Liver (tissue), 9 donors: ENCODE data around the gene KCNQ1. TPM values are rescaled to one million over a fixed set of nuclear protein-coding genes. Genes with fewer than 3 reads are reported as not detected.

Experiments used
- DNase-seq: peaks from one replicate; pipeline ENCODE4 v3.0.0-alpha.2; 2017; ENCODE audit warnings: low spot score
- H3K27ac ChIP-seq, 2 donors: one replicate each; pipeline ENCODE4 v1.7.0; 2013; ENCODE audit warnings: inconsistent platforms in 2 of 2, low read length in 2 of 2, control low read depth in 1 of 2, low read depth in 1 of 2, mild to moderate bottlenecking in 1 of 2
- H3K27me3 ChIP-seq, 4 donors: one replicate each; pipeline versions ENCODE4 v1.6.1 to v1.7.0; 2013; ENCODE audit warnings: low read length in 3 of 4, inconsistent platforms in 1 of 4, mild to moderate bottlenecking in 1 of 4, moderate library complexity in 1 of 4; ENCODE audit not compliant: control insufficient read depth in 4 of 4, insufficient read depth in 4 of 4
- H3K36me3 ChIP-seq, 4 donors: one replicate each; pipeline versions ENCODE4 v1.6.1 to v1.7.0; 2013; ENCODE audit warnings: low read length in 3 of 4, mild to moderate bottlenecking in 3 of 4, low read depth in 1 of 4, moderate library complexity in 1 of 4; ENCODE audit not compliant: control insufficient read depth in 4 of 4, insufficient read depth in 3 of 4
- H3K4me1 ChIP-seq, 4 donors: one replicate each; pipeline versions ENCODE4 v1.6.1 to v1.7.0; 2013; ENCODE audit warnings: low read length in 3 of 4, mild to moderate bottlenecking in 3 of 4, moderate library complexity in 1 of 4; ENCODE audit not compliant: control insufficient read depth in 4 of 4, insufficient read depth in 4 of 4
- H3K4me3 ChIP-seq, 3 donors: one replicate each; pipeline versions ENCODE4 v1.6.1 to v1.7.0; 2013; ENCODE audit warnings: low read length in 3 of 3, control low read depth in 1 of 3, low read depth in 1 of 3, mild to moderate bottlenecking in 1 of 3
- H3K9ac ChIP-seq, 2 donors: one replicate each; pipeline ENCODE4 v1.7.0; 2013; ENCODE audit warnings: low read length in 2 of 2, mild to moderate bottlenecking in 2 of 2, moderate library complexity in 2 of 2, control low read depth in 1 of 2, low read depth in 1 of 2
- H3K9me3 ChIP-seq, 4 donors: one replicate each; pipeline versions ENCODE4 v1.6.1 to v1.7.0; 2013; ENCODE audit warnings: low read length in 3 of 4; ENCODE audit not compliant: control insufficient read depth in 4 of 4
- ATF3 ChIP-seq: IDR thresholded peaks from 2 replicates; pipeline ENCODE4 v1.6.1; 2016; ENCODE audit warnings: antibody characterized with exemption
- CTCF ChIP-seq: fragments of 150-350 bp; IDR thresholded peaks from 2 replicates; pipeline ENCODE4 v1.5.1; 2017; ENCODE audit warnings: improper control_type of control experiment, low read depth, low read length; ENCODE audit not compliant: missing input control
- EGR1 ChIP-seq, 2 donors: IDR thresholded peaks; 2 replicates each; pipeline ENCODE4 v1.6.1; 2016 to 2018; ENCODE audit warnings: antibody characterized with exemption in 2 of 2, low read depth in 2 of 2
- FOXA1 ChIP-seq: IDR thresholded peaks from 2 replicates; pipeline ENCODE4 v1.6.1; 2016; ENCODE audit warnings: antibody characterized with exemption
- FOXA2 ChIP-seq: IDR thresholded peaks from 2 replicates; pipeline ENCODE4 v1.6.1; 2016; ENCODE audit warnings: antibody characterized with exemption
- GABPA ChIP-seq, 2 donors: IDR thresholded peaks in 1 of 2; conservative IDR thresholded peaks in 1 of 2; 2 replicates each; pipeline ENCODE4 v1.6.1; 2016; ENCODE audit warnings: antibody characterized with exemption in 2 of 2, mild to moderate bottlenecking in 1 of 2, moderate library complexity in 1 of 2
- HNF4A ChIP-seq, 2 donors: conservative IDR thresholded peaks; 2 replicates each; pipeline ENCODE4 v1.6.1; 2016; ENCODE audit warnings: antibody characterized with exemption in 2 of 2, mild to moderate bottlenecking in 2 of 2
- HNF4G ChIP-seq: IDR thresholded peaks from 2 replicates; pipeline ENCODE4 v1.6.1; 2016; ENCODE audit warnings: antibody characterized with exemption
- JUND ChIP-seq, 2 donors: IDR thresholded peaks; 2 replicates each; pipeline ENCODE4 v1.6.1; 2016; ENCODE audit warnings: antibody characterized with exemption in 2 of 2
- MAX ChIP-seq: IDR thresholded peaks from 2 replicates; pipeline ENCODE4 v1.6.1; 2016; ENCODE audit warnings: antibody characterized with exemption
- NR2F2 ChIP-seq: IDR thresholded peaks from 2 replicates; pipeline ENCODE4 v1.6.1; 2016; ENCODE audit warnings: antibody characterized with exemption
- RAD21 ChIP-seq, 2 donors: IDR thresholded peaks; 2 replicates each; pipeline ENCODE4 v1.6.1; 2016; ENCODE audit warnings: antibody characterized with exemption in 2 of 2, mild to moderate bottlenecking in 2 of 2
- REST ChIP-seq: IDR thresholded peaks from 2 replicates; pipeline ENCODE4 v1.6.1; 2016; ENCODE audit warnings: antibody characterized with exemption, mild to moderate bottlenecking
- RXRA ChIP-seq, 2 donors: IDR thresholded peaks; 2 replicates each; pipeline ENCODE4 v1.6.1; 2017 to 2018; ENCODE audit warnings: antibody characterized with exemption in 2 of 2, mild to moderate bottlenecking in 1 of 2
- SP1 ChIP-seq: IDR thresholded peaks from 2 replicates; pipeline ENCODE4 v1.6.1; 2018; ENCODE audit warnings: antibody characterized with exemption, mild to moderate bottlenecking
- TAF1 ChIP-seq: conservative IDR thresholded peaks from 2 replicates; pipeline ENCODE4 v1.6.1; 2016; ENCODE audit warnings: antibody characterized with exemption, mild to moderate bottlenecking
- YY1 ChIP-seq: IDR thresholded peaks from 2 replicates; pipeline ENCODE4 v1.6.1; 2016; ENCODE audit warnings: antibody characterized with exemption, mild to moderate bottlenecking
- ZBTB33 ChIP-seq: IDR thresholded peaks from 2 replicates; pipeline ENCODE4 v1.6.1; 2016; ENCODE audit warnings: antibody characterized with exemption
- WGBS: extraction: QIAGEN DNeasy Blood & Tissue Kit; methylation state at CpG from one replicate; pipeline ENCODE4 v1.1.7; 2013; 5-methylcytosine and 5-hydroxymethylcytosine counted together
- polyA plus RNA-seq, 2 donors: library from polyadenylated mRNA; stranded (reverse) in 1 of 2; unstranded in 1 of 2; fragments of 200-250 nt in 1 of 2; fragments of >200 nt in 1 of 2; fragmentation: Nextera tagmentation in 1 of 2; extraction: Ambion mirVana in 1 of 2; gene quantifications; one replicate each; pipeline versions ENCODE4 v1.2.1 to v1.2.3, GENCODE V29; 2013 to 2015
- total RNA-seq, 2 donors: library from RNA; depleted of rRNA; stranded (reverse); fragments of >200 nt; gene quantifications; one replicate each; pipeline ENCODE4 v1.2.3, GENCODE V29; 2014
- donor health status: healthy.
- donor health status: healthy.
- donor health status: healthy.
- donor health status: healthy.
- donor health status: healthy.

KCNQ1 gene
- total and polyA plus RNA-seq, 4 donors: 0.31 to 2.2 (median 1.5) TPM

GRCh38 chr11:2778630-2779498 lies 334.1 kb downstream of the KCNQ1 start:
- H3K9ac ChIP-seq: no peak overlapping the region
- peak; percentile 91 for DNase-seq
- peak overlapping the region; percentile 13 to 31 for H3K27ac ChIP-seq

More at GRCh38 chr11:2778630-2779498, 334.1 kb downstream of the KCNQ1 start:
- 24% methylated on average over 28 of the region's 28 CpGs for WGBS
- Histone ChIP-seq H3K36me3 (no peaks in the 10 kb centered on the region), H3K27me3 (no peaks in the 10 kb centered on the region), H3K9me3 (no peaks in the 10 kb centered on the region), H3K4me3 (no peak overlapping the region), H3K4me1 (peaks cover 6 to 18% (median 11%) of the 10 kb centered on the region in 4 donors)
- TF ChIP-seq ATF3 (no peak), YY1 (no peak), HNF4G (no peak), RXRA (IDR thresholded peaks at IDR 0.05) (no peak), CTCF (peak; percentile 25), RAD21 (IDR thresholded peaks at IDR 0.05) (peak; percentile 57 to 68), NR2F2 (peak; percentile 85), HNF4A (conservative IDR thresholded peaks at IDR 0.05) (peak in 1 of 2 donors; percentile 14), GABPA (IDR thresholded peaks at IDR 0.05 in 1 of 2, conservative IDR thresholded peaks at IDR 0.05 in 1 of 2) (no peak), EGR1 (IDR thresholded peaks at IDR 0.05; ENCODE audit: low read depth in 2 of 2) (no peak), FOXA2 (no peak), FOXA1 (no peak), JUND (IDR thresholded peaks at IDR 0.05) (no peak), SP1 (no peak), TAF1 (no peak), MAX (no peak), REST (no peak), ZBTB33 (no peak)
